Natural killer cell (primary cell): ENCODE measurements around the gene OR10H1. TPM values are rescaled to one million over a fixed set of nuclear protein-coding genes. Genes with fewer than 3 reads are reported as not detected.

ENCODE experiments used
- ATAC-seq, 3 donors: fragments of 150-1000 bp in 2 of 3; fragments of 200-7000 bp in 1 of 3; cut with Tn5 transposase; 1 replicate in 1 of 3; 2 replicates in 2 of 3; pipeline ENCODE4 v1.10.0; 2021; ENCODE audit warnings: mild to moderate bottlenecking in 2 of 3, moderate library complexity in 2 of 3
- DNase-seq, 2 donors: peaks; one replicate each; pipeline versions ENCODE4 v3.0.0 to v3.0.0-alpha.2; 2013 to 2021; ENCODE audit warnings: mixed read lengths in 1 of 2
- H3K27ac ChIP-seq: one replicate; pipeline ENCODE4 v1.5.1; 2013; ENCODE audit warnings: mild to moderate bottlenecking, low read length
- H3K27me3 ChIP-seq: one replicate; pipeline ENCODE4 v1.6.1; 2013; ENCODE audit warnings: low read length; ENCODE audit not compliant: control insufficient read depth, insufficient read depth
- H3K36me3 ChIP-seq: one replicate; pipeline ENCODE4 v1.6.1; 2013; ENCODE audit warnings: low read length; ENCODE audit not compliant: control insufficient read depth, insufficient read depth
- H3K4me1 ChIP-seq: one replicate; pipeline ENCODE4 v1.6.1; 2013; ENCODE audit warnings: low read length; ENCODE audit not compliant: control insufficient read depth, insufficient read depth
- H3K4me3 ChIP-seq: one replicate; pipeline ENCODE4 v1.5.1; 2013; ENCODE audit warnings: low read length
- H3K9me3 ChIP-seq: one replicate; pipeline ENCODE4 v1.6.1; 2013; ENCODE audit warnings: low read length; ENCODE audit not compliant: control insufficient read depth, insufficient read depth
- H3K27ac Mint-ChIP-seq, 2 donors: one replicate each; pipeline ENCODE4 v1.8.0; 2022; ENCODE audit warnings: mild to moderate bottlenecking in 2 of 2, mixed read lengths in 2 of 2, moderate library complexity in 1 of 2
- H3K27me3 Mint-ChIP-seq, 2 donors: one replicate each; pipeline ENCODE4 v1.8.0; 2022; ENCODE audit warnings: low read depth in 2 of 2, mixed read lengths in 2 of 2
- H3K36me3 Mint-ChIP-seq: one replicate; pipeline ENCODE4 v1.8.0; 2022; ENCODE audit warnings: mixed read lengths
- H3K4me1 Mint-ChIP-seq, 2 donors: one replicate each; pipeline ENCODE4 v1.8.0; 2022; ENCODE audit warnings: mixed read lengths in 2 of 2
- H3K4me3 Mint-ChIP-seq: one replicate; pipeline ENCODE4 v1.8.0; 2022; ENCODE audit warnings: mild to moderate bottlenecking, moderate library complexity, mixed read lengths
- H3K9me3 Mint-ChIP-seq, 2 donors: one replicate each; pipeline ENCODE4 v1.8.0; 2022; ENCODE audit warnings: mixed read lengths in 2 of 2
- WGBS: methylation state at CpG from one replicate; pipeline ENCODE4 v1.1.7; 2013; ENCODE audit warnings: missing lambda C conversion rate; ENCODE audit not compliant: insufficient coverage; 5-methylcytosine and 5-hydroxymethylcytosine counted together
- intact Hi-C: fragments of 100-400 bp; cut with micrococcal nuclease; formaldehyde crosslinking; loops from one replicate; pipeline ENCODE4 v1.14.2; 2022
- total RNA-seq, 4 donors: library from RNA; stranded (reverse); fragments of 120-200 nt in 1 of 4; gene quantifications; one replicate each; pipeline versions ENCODE4 v1.2.3 to v1.2.4, GENCODE V29; 2013 to 2022
- TF ChIP-seq, protein P1 (sequence below): fragments of 200-600 bp; IDR thresholded peaks from one replicate; pipeline ENCODE4 v1.8.0; 2022; ENCODE audit warnings: antibody characterized with exemption

The OR10H1 gene
- total RNA-seq, 3 donors from 2014 or later (not counting 1 experiment from before 2014, with no cell fraction given): 0.08 to 0.12 TPM; not detected in 1

DNA sequence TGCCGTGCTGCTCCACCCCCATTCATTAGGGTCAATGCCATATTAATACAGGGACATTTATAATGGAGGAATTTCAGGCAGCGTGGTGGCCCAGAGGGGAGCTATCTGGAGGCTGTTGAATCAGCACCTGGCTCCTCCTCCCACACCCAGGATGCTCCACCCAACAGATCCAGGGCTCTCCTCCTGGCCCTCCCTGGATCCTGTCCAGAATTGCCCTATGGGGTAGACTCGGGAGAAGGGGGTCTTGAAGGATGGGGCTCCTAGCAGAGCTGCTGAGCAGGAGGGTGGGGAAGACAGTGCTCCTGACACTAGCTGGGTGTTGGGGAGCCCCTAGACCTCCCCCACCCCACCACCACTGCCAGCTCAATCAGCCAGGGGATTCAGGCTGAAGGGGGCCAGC is 33.3 kb downstream of the OR10H1 start:
- intact Hi-C loops: no loop called here
- no peak overlapping the region for H3K4me3 Mint-ChIP-seq
- WGBS: 40% methylated on average over 1 of the region's 3 CpGs
- H3K27ac Mint-ChIP-seq: no peak overlapping the region
- peaks cover 3 to 4% of the 10 kb centered on the region in 2 donors for H3K4me1 Mint-ChIP-seq
- no peaks in the 10 kb centered on the region for H3K36me3 Mint-ChIP-seq
- Histone ChIP-seq H3K27me3 (peaks cover 3% of the 10 kb centered on the region), H3K36me3 (no peaks in the 10 kb centered on the region), H3K4me3 (no peak overlapping the region), H3K9me3 (no peaks in the 10 kb centered on the region), H3K27ac (no peak overlapping the region), H3K4me1 (no peaks in the 10 kb centered on the region)
- ATAC-seq (no peak), DNase-seq (no peak)
- H3K9me3 Mint-ChIP-seq: no peaks in the 10 kb centered on the region
- TF ChIP-seq, protein P1, sequence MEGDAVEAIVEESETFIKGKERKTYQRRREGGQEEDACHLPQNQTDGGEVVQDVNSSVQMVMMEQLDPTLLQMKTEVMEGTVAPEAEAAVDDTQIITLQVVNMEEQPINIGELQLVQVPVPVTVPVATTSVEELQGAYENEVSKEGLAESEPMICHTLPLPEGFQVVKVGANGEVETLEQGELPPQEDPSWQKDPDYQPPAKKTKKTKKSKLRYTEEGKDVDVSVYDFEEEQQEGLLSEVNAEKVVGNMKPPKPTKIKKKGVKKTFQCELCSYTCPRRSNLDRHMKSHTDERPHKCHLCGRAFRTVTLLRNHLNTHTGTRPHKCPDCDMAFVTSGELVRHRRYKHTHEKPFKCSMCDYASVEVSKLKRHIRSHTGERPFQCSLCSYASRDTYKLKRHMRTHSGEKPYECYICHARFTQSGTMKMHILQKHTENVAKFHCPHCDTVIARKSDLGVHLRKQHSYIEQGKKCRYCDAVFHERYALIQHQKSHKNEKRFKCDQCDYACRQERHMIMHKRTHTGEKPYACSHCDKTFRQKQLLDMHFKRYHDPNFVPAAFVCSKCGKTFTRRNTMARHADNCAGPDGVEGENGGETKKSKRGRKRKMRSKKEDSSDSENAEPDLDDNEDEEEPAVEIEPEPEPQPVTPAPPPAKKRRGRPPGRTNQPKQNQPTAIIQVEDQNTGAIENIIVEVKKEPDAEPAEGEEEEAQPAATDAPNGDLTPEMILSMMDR: no peak
- H3K27me3 Mint-ChIP-seq: peaks cover 5 to 13% of the 10 kb centered on the region in 2 donors

- Histone ChIP-seq H3K27me3 (peaks cover 3% of the 10 kb centered on the region), H3K4me3 (no peak overlapping the region), H3K4me1 (no peaks in the 10 kb centered on the region), H3K27ac (no peak overlapping the region), H3K36me3 (no peaks in the 10 kb centered on the region), H3K9me3 (no peaks in the 10 kb centered on the region)
- 87% methylated on average over 5 of the region's 5 CpGs for WGBS
- Mint-ChIP-seq H3K36me3 (no peaks in the 10 kb centered on the region), H3K4me1 (no peaks in the 10 kb centered on the region), H3K4me3 (no peak overlapping the region), H3K9me3 (no peaks in the 10 kb centered on the region), H3K27ac (no peak overlapping the region), H3K27me3 (peaks cover 0 to 14% of the 10 kb centered on the region in 2 donors)
- ATAC-seq: no peak
- TF ChIP-seq, protein P1: no peak
- DNase-seq: no peak
- intact Hi-C loops: no loop called here
These were observed 33.8 kb downstream of the OR10H1 start for GRCh38 chr19:15781661-15782060.

DNA sequence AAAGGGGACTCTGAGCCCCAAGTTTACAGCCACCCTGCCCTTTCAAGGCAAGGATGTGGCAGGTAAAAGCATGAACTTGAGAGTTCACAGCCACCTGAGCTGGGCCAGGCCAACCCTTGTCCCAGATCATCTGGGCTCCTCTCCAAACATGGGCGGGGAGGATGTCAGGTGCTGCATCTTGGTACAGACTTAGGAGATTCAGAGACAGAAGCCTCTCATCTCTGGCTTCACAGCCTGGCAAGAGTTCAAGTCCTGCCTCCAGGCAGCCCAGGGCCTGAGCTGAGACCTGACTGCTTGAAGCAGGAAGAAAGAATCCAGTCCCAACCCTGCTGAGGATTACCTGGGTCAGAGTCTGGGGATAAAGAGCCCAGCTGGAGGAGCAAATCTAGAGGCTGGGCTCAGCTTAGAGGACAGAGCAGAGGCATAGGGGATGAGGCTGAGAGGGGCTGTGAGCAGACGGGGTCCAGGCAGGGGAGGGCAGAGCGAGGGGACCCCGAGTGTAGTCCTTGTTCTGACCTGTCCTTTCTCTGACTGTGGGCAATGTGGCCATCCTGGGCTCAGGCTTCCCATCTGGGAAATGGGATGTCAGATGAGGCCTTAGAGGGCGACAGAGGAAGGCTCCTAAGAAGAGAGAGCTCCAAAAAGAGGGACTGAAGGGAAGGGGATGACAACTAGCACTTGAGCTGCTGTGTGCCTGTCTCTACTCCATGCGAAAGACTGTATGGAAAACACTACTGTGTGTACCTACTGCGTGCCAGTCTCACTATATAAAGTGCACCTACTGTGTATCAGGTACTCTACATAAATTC is 34.6 kb downstream of the OR10H1 start:
- DNase-seq: no peak
- no peaks in the 10 kb centered on the region for H3K9me3 ChIP-seq
- H3K27ac ChIP-seq: no peak overlapping the region
- Mint-ChIP-seq H3K27me3 (peaks cover 0 to 18% of the 10 kb centered on the region in 2 donors), H3K9me3 (no peaks in the 10 kb centered on the region), H3K4me1 (no peaks in the 10 kb centered on the region), H3K4me3 (no peak overlapping the region), H3K27ac (no peak overlapping the region), H3K36me3 (no peaks in the 10 kb centered on the region)
- ATAC-seq: peak in 1 of 3 donors; percentile 14
- TF ChIP-seq, protein P1: no peak
- no peak overlapping the region for H3K4me3 ChIP-seq
- 81% methylated on average over 7 of the region's 7 CpGs for WGBS
- H3K36me3 ChIP-seq: no peaks in the 10 kb centered on the region
- no peaks in the 10 kb centered on the region for H3K4me1 ChIP-seq
- H3K27me3 ChIP-seq: peaks cover 3% of the 10 kb centered on the region
- intact Hi-C loops: no loop called here
